Stimulated activated CD4-positive, alpha-beta T cell treated with anti-CD3 and anti-CD28 coated beads, TNF-alpha, amount 100 ng/mL, for 4 hours (primary cell): ENCODE results near the gene PPDPF.
"Not testable (repeated sequence)": the region's sequence is repeated elsewhere in the genome, so short reads cannot be mapped to it uniquely, and the experiment has no call there.

Experiments used
- DNase-seq, 3 experiments: peaks; one replicate each; pipeline ENCODE4 v3.0.0-alpha.2; 2020; ENCODE audit warnings: low read depth in 3 of 3

The PPDPF gene

GRCh38 chr20:63500151-63500901 lies 20.2 kb upstream of the PPDPF start:
- DNase-seq = no peak

- DNase-seq = no peak
Measured at GRCh38 chr20:63500902-63501817, 19.4 kb upstream of the PPDPF start.

GRCh38 chr20:63501818-63502670 lies 18.5 kb upstream of the PPDPF start:
- no peak for DNase-seq

- DNase-seq = no peak
Measured at GRCh38 chr20:63502671-63503172, 17.8 kb upstream of the PPDPF start.

- no peak for DNase-seq
Measured at GRCh38 chr20:63503524-63503923, 17.0 kb upstream of the PPDPF start.

GRCh38 chr20:63504642-63505041 lies 15.9 kb upstream of the PPDPF start:
- no peak for DNase-seq

- no peak for DNase-seq
Measured at GRCh38 chr20:63505281-63505680, 15.3 kb upstream of the PPDPF start.

GRCh38 chr20:63505723-63506122 lies 14.8 kb upstream of the PPDPF start:
- DNase-seq = no peak

GRCh38 chr20:63507083-63507743 lies 13.4 kb upstream of the PPDPF start:
- no peak for DNase-seq

GRCh38 chr20:63508072-63508768 lies 12.3 kb upstream of the PPDPF start:
- no peak for DNase-seq

- DNase-seq = no peak
Measured at GRCh38 chr20:63509088-63509564, 11.4 kb upstream of the PPDPF start.

- no peak for DNase-seq
Measured at GRCh38 chr20:63513207-63513606, 7.4 kb upstream of the PPDPF start.

GRCh38 chr20:63514520-63514919 lies 6.0 kb upstream of the PPDPF start:
- not testable (repeated sequence) for DNase-seq

- DNase-seq = no peak
Measured at GRCh38 chr20:63517376-63518309, 2.9 kb upstream of the PPDPF start.

- no peak for DNase-seq
Measured at GRCh38 chr20:63518351-63518861, 2.2 kb upstream of the PPDPF start.

GRCh38 chr20:63518946-63519667 lies 1.5 kb upstream of the PPDPF start:
- DNase-seq = no peak

- DNase-seq = peak in 2 of 3 experiments; percentile 38 to 42
Measured at GRCh38 chr20:63519668-63520503, 679 bp upstream of the PPDPF start.
